IPS DF 4.7 (cell line): ENCODE results near the gene IFI6.

Source experiments
- DNase-seq: peaks from one replicate; pipeline ENCODE4 v3.0.0-alpha.2; 2013; ENCODE audit warnings: low spot score; ENCODE audit errors: extremely low read depth

The IFI6 gene

GRCh38 chr1:27676410-27676809, 4.4 kb upstream of the IFI6 start:
- no peak for DNase-seq

GRCh38 chr1:27672750-27673112, 739 bp upstream of the IFI6 start:
- DNase-seq, result no peak

GRCh38 chr1:27669876-27670275, 2.1 kb downstream of the IFI6 start:
- DNase-seq, result no peak

- no peak for DNase-seq
These were observed 2.9 kb downstream of the IFI6 start for GRCh38 chr1:27668808-27669723.

GRCh38 chr1:27668121-27668807, 3.7 kb downstream of the IFI6 start:
- no peak for DNase-seq

- no peak for DNase-seq
These were observed 5.2 kb downstream of the IFI6 start for GRCh38 chr1:27666791-27667254.

GRCh38 chr1:27666294-27666693, 5.7 kb downstream of the IFI6 start:
- DNase-seq, result no peak

GRCh38 chr1:27665016-27665651, 6.9 kb downstream of the IFI6 start:
- DNase-seq, result no peak

- DNase-seq, result no peak
These were observed 7.7 kb downstream of the IFI6 start for GRCh38 chr1:27664291-27664690.

- no peak for DNase-seq
These were observed 9.1 kb downstream of the IFI6 start for GRCh38 chr1:27662707-27663393.

GRCh38 chr1:27662261-27662660, 9.7 kb downstream of the IFI6 start:
- DNase-seq, result no peak

- no peak for DNase-seq
These were observed 10.4 kb downstream of the IFI6 start for GRCh38 chr1:27661412-27662075.

- no peak for DNase-seq
These were observed 11.6 kb downstream of the IFI6 start for GRCh38 chr1:27660300-27660835.

- no peak for DNase-seq
These were observed 12.3 kb downstream of the IFI6 start for GRCh38 chr1:27659497-27660299.

- DNase-seq, result no peak
These were observed 13.0 kb downstream of the IFI6 start for GRCh38 chr1:27658951-27659496.

- no peak for DNase-seq
These were observed 15.7 kb downstream of the IFI6 start for GRCh38 chr1:27656157-27656893.

GRCh38 chr1:27655151-27655937, 16.6 kb downstream of the IFI6 start:
- DNase-seq, result no peak
